ENCODE measurements around the gene CADM2.

GRCh38 chr3:85662462-85662861 is 703.7 kb downstream of the CADM2 start:
- TF ChIP-seq CTCF (IDR thresholded peaks at IDR 0.05) (no peak), POLR2A (IDR thresholded peaks at IDR 0.05) (no peak)
